Forelimb muscle (tissue), 1 donor: Measurements from ENCODE around the gene CST1. TPM values are rescaled to one million over a fixed set of nuclear protein-coding genes. Genes with fewer than 3 reads are reported as not detected.
"Not testable (repeated sequence)": the region's sequence is repeated elsewhere in the genome, so short reads cannot be mapped to it uniquely, and the experiment has no call there.

Experiments
- DNase-seq: peaks from one replicate; pipeline ENCODE4 v3.0.0-alpha.2; 2013; ENCODE audit warnings: low read depth
- polyA plus RNA-seq: library from polyadenylated mRNA; unstranded; fragments of 120-200 nt; gene quantifications from one replicate; pipeline ENCODE4 v1.2.1, GENCODE V29; 2013; ENCODE audit not compliant: insufficient read length

The CST1 gene, protein sequence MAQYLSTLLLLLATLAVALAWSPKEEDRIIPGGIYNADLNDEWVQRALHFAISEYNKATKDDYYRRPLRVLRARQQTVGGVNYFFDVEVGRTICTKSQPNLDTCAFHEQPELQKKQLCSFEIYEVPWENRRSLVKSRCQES
- not detected for polyA plus RNA-seq

DNA sequence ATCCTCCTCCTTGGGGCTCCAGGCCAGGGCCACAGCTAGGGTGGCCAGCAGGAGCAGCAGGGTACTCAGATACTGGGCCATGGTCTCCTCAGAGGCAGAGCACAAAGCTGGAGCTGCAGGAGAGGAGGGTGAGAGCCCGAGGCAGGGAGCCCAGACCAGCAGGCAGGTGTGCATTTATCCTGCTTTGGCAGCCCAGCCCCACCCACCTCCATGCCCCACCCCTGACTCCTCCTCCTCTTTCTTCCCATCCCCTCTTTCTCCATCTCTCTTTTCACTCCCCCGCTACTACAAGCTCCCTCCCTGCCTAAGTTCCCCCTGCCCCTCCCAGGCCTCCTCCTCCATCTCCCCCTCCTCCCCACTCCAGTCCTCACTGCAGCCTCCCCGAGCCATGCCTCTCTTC, at the start of gene CST1:
Gene CST1, minus strand, starts transcription at position 150 of the 400 bp plus-strand sequence. Its CDS starts 69 bp downstream, at position 81.
- not testable (repeated sequence) for DNase-seq

DNA sequence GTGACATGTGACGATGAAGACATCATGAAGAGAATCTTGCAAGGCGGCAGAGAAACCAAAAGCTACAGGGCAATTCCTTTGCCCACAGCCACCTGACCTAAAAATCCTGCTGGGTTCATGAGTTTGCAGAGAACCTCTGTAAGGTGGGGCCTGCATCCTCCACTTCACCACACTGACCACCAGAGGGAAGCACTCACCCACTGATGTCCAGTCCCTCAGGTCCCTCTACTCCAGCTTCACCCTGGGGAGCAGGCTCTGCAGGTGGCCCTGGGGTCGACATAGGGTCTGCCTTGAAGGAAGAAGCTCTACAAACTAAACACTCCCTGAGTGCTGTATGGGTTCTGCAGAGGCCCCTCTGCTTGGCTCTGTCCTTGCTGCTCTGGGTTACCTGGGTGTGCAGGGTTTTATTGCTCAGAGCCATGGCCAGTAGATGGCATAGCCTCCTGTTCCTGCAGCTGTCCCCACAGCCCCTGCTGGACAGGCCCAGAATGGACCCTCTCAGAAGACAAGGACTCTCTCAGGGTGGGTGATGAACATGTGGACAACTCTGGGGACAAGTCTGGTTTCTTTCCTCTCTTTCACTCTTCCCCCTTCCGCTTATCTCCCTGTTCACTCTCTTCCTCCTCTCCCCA, 48.6 kb upstream of the CST1 start:
- not testable (repeated sequence) for DNase-seq

DNA sequence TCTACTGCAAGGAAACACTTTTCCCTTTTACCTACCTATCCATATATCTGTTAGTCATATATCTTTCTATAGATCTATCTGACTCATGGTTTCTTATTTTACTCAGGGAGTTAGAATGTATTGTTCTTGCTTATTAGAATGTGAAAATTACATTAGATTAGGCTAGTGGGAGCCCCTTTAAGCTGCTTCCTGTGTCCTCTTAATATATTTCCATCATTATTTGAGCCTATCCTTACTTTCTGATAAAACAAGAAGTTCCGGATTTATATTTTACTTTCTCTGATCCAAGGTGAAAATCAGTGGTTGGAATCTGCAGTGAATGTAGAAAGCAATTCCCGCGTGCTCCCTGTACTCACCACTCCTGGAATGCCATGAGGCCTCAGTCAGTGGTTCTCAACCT, 44.8 kb upstream of the CST1 start:
- no peak for DNase-seq

GRCh38 chr20:23794841-23795240, 44.1 kb upstream of the CST1 start:
- no peak for DNase-seq

DNA sequence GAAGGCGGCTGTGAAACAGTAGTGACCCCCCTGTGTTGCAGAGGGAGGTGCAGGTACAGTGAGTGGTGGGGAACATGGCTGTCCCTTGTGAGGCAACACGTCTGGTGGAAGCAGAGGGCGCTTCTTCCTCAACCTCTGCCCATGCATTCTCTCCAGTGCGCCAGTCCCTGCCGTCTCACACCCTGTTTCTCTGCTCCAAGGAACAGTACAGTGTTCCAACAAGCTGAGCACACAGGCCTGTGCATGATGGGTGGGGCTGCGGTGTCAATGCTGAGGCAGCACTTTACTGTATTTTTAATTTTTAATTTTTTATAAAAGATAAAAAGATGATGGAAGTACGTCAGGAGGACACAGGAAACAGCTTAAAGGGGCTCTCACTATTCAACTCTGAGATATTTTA, 43.3 kb upstream of the CST1 start:
- DNase-seq, result no peak

- no peak for DNase-seq
Measured at GRCh38 chr20:23783447-23783846, 32.7 kb upstream of the CST1 start.

- no peak for DNase-seq
Measured at GRCh38 chr20:23782366-23782983, 31.7 kb upstream of the CST1 start.

- DNase-seq, result not testable (repeated sequence)
Measured at GRCh38 chr20:23778676-23779075, 27.9 kb upstream of the CST1 start.

- not testable (repeated sequence) for DNase-seq
Measured at GRCh38 chr20:23777380-23777779, 26.6 kb upstream of the CST1 start.

- no peak for DNase-seq
Measured at GRCh38 chr20:23776067-23776771, 25.5 kb upstream of the CST1 start.

- no peak for DNase-seq
Measured at GRCh38 chr20:23774081-23774480, 23.3 kb upstream of the CST1 start.

GRCh38 chr20:23773579-23773978, 22.8 kb upstream of the CST1 start:
- no peak for DNase-seq

DNA sequence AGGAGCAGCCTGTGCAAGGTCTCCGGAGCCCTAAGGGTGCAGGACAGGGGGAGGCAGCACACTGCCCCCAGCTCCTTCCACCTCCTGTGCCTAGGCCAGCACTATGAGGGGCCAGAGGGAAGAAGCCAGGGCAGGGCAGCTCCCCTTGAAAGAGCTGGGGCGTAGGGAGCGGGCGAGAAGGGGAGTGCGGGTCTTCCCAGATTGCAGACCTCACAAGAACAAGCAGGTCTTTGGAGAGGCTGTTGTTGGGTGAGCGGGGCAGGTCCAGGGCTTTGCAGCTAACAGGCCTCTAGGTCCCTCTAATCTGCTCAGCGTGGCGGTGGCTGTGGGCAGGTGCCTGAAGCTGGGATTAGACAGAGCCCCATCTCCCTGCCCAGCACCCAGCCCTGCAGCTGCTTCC, 22.4 kb upstream of the CST1 start:
- DNase-seq, result no peak

- DNase-seq, result no peak
Measured at GRCh38 chr20:23772074-23772473, 21.3 kb upstream of the CST1 start.

DNA sequence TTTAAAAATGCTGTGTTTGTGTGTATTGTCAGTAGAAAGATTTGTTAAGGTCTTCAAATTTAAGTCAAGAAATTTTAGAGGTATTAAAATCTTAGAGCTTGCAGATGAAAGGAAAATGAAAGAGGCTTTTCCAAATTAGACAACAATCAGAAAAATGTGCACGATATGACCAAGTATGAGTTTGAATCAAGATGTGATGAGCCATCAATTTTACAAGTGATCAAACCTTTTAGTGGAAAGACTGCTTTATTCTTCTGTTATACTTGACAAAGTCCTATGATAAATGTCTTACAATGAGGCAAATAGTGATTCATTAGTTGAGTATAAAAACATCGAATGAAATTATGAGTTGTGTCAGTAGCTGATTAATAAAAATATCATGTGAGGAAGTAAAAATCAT, 19.6 kb upstream of the CST1 start:
- no peak for DNase-seq

- not testable (repeated sequence) for DNase-seq
Measured at GRCh38 chr20:23768520-23768919, 17.8 kb upstream of the CST1 start.

DNA sequence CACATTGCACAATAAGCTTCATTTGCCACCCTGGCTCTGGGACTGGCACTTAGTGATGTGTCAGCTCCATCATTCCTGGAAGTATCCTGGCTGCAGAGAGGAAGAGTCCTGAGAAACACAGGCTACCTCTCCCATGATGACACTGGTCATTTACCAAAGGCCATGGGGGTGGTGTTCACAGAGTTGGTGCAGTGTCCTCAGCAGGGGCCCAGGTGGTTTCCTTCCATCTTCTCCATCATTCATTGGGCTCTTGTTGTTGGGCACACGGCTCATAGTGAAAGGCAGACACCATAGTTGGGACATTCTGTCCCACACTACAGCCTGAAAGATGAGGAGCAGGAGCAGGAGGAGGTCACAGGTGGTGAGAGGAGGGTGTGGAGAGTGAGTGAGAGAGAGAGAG, 15.8 kb upstream of the CST1 start:
- no peak for DNase-seq

- no peak for DNase-seq
Measured at GRCh38 chr20:23765578-23765977, 14.8 kb upstream of the CST1 start.

GRCh38 chr20:23764630-23765029, 13.9 kb upstream of the CST1 start:
- not testable (repeated sequence) for DNase-seq

DNA sequence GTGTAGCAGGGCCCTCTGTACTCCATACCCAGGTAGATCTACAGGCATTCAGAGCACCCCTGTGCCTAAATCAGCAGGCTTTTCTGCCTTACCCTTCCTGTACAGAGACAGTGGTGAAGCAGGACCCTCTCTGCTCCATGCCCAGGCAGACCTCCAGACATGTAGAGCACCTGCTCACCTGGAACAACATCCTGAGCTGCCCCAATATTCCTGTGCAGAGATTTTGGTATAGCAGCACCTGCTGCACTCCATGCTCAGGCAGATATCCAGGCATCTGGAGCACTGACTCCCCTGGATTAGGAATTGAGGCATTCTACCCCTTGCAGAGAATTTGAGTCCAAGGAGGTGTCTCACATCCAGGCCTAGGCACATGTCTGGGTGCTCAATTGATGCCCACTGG, 12.6 kb upstream of the CST1 start:
- DNase-seq, result no peak

DNA sequence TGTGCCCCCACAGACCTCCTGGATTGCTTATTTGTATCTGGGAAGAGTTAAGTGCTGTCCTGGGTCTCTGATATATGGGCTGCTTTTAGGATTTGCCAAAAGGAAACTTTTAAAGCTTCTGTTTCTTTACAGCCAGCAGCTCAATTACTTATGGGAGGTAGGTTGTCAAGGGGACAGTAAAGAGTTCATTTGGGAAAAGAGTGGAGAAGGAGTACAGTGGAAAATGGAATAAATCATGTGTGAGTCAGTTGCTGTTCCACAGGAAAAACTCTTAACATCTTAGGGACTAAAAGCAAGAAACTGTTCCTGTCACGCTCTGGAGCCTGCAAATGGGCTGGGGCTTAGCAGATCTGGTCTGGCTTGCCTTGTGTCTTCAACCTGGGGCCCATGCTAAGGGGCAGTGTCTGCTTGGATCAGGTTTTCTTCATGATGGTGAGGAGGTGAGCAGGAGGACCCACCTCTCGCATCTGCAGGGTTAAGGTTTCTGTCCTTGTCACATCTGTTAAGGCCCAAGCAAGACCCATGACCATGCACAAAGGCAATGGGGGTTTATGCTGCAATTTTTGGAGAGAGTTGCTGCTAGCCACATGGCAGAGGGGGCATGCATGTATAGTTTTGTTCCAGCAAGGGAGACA, 8.7 kb upstream of the CST1 start:
- DNase-seq, result no peak

DNA sequence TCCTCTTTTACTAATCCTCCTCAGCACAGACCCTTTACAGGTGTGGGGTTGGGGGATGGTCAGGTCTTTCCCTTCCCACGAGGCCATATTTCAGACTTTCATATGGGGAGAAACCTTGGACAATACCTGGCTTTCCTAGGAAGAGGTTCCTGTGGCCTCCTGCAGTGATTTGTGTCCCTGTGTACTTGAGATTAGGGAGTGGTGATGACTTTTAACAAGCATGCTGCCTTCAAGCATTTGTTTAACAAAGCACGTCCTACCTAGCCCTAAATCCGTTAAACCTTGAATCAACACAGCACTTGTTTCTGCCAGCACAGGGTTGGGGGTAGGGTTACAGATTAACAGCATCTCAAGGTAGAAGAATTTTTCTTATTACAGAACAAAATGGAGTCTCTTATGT, 6.1 kb upstream of the CST1 start:
- DNase-seq, result not testable (repeated sequence)
